ENCODE results near the gene RIMS4.

The RIMS4 gene

GRCh38 chr20:44809380-44810060, 826 bp downstream of the RIMS4 start:
- H3K27ac ChIP-seq (ENCODE audit: low read depth, low read length), result no peak overlapping the region
- no peaks in the 10 kb centered on the region for H3K36me3 ChIP-seq (ENCODE audit: insufficient read depth, low read length)
- no peak overlapping the region for H2AFZ ChIP-seq (ENCODE audit: low read length, unreplicated experiment)
- H3K4me1 ChIP-seq (ENCODE audit: control insufficient read depth, insufficient read depth, low read length, unreplicated experiment), result no peaks in the 10 kb centered on the region
- no peak overlapping the region for H3K4me3 ChIP-seq (ENCODE audit: low read depth, low read length)
- H3K79me2 ChIP-seq (ENCODE audit: control insufficient read depth, insufficient read depth, low read length, unreplicated experiment), result no peaks in the 10 kb centered on the region
- H3K27me3 ChIP-seq (ENCODE audit: insufficient read depth, low read length), result peaks cover 78% of the 10 kb centered on the region

DNA sequence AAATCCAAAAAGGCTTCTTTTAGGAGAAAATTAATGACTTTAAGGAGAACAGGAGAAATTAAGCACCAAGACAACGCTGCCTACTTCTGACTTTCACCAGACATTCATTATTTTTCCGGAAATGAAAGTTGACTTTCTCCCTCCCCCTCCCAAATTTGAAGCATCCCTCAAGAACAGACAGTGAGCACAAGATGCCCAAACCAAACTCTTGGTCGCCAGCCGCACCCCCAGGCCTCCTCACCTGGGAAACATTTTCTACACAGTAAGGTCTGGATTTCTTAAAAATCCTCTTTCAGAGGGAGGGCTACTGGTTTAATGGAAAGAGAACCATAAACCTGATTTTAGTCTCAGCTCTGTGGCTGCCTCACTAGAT, 2.7 kb downstream of the RIMS4 start:
- no peak overlapping the region for H2AFZ ChIP-seq (ENCODE audit: low read length, unreplicated experiment)
- no peaks in the 10 kb centered on the region for H3K79me2 ChIP-seq (ENCODE audit: control insufficient read depth, insufficient read depth, low read length, unreplicated experiment)
- H3K36me3 ChIP-seq (ENCODE audit: insufficient read depth, low read length), result no peaks in the 10 kb centered on the region
- no peaks in the 10 kb centered on the region for H3K4me1 ChIP-seq (ENCODE audit: control insufficient read depth, insufficient read depth, low read length, unreplicated experiment)
- no peak overlapping the region for H3K4me3 ChIP-seq (ENCODE audit: low read depth, low read length)
- peaks cover 90% of the 10 kb centered on the region for H3K27me3 ChIP-seq (ENCODE audit: insufficient read depth, low read length)
- H3K27ac ChIP-seq (ENCODE audit: low read depth, low read length), result no peak overlapping the region

- no peak overlapping the region for H3K27ac ChIP-seq (ENCODE audit: low read depth, low read length)
- H3K36me3 ChIP-seq (ENCODE audit: insufficient read depth, low read length), result no peaks in the 10 kb centered on the region
- no peak overlapping the region for H3K4me3 ChIP-seq (ENCODE audit: low read depth, low read length)
- no peaks in the 10 kb centered on the region for H3K79me2 ChIP-seq (ENCODE audit: control insufficient read depth, insufficient read depth, low read length, unreplicated experiment)
- no peak overlapping the region for H2AFZ ChIP-seq (ENCODE audit: low read length, unreplicated experiment)
- no peaks in the 10 kb centered on the region for H3K4me1 ChIP-seq (ENCODE audit: control insufficient read depth, insufficient read depth, low read length, unreplicated experiment)
- H3K27me3 ChIP-seq (ENCODE audit: insufficient read depth, low read length), result peaks cover 89% of the 10 kb centered on the region
These were observed 3.2 kb downstream of the RIMS4 start for GRCh38 chr20:44807051-44807683.

- H3K4me1 ChIP-seq (ENCODE audit: control insufficient read depth, insufficient read depth, low read length, unreplicated experiment), result no peaks in the 10 kb centered on the region
- no peak overlapping the region for H2AFZ ChIP-seq (ENCODE audit: low read length, unreplicated experiment)
- H3K27ac ChIP-seq (ENCODE audit: low read depth, low read length), result no peak overlapping the region
- no peaks in the 10 kb centered on the region for H3K36me3 ChIP-seq (ENCODE audit: insufficient read depth, low read length)
- no peaks in the 10 kb centered on the region for H3K79me2 ChIP-seq (ENCODE audit: control insufficient read depth, insufficient read depth, low read length, unreplicated experiment)
- H3K4me3 ChIP-seq (ENCODE audit: low read depth, low read length), result no peak overlapping the region
- H3K27me3 ChIP-seq (ENCODE audit: insufficient read depth, low read length), result peaks cover 80% of the 10 kb centered on the region
These were observed 4.2 kb downstream of the RIMS4 start for GRCh38 chr20:44805979-44806620.

DNA sequence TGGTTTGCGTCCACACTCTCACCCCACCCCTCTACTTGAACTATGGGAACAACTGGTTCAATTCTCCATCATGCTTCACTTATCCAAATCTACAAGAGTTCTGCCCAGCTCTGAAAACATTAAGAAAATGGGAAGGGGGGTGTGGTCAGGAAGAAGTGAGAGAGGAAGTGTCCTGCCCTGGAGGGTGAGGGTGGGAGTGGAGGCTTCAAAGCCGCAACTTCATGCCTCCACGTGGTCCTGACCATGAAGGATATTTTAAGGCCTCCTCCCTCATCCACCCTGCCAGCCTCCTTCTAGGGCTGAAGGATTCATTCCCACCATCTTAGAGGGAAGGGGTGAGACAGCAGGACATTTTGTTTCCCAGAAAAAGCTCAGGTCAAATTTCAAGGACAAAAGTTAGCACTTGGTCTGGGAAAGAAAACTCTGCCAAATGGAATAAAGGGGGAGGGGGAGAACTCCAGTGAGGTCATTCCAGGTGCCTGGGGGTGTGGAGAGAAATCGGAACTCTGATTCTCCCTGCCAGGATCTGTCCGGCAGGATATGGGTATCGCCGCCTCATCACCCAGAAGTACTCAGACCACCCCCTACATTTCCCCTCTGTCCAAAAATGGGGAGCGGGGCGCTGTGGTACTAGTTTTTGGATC, 4.9 kb downstream of the RIMS4 start:
- Histone ChIP-seq H3K4me1 (ENCODE audit: control insufficient read depth, insufficient read depth, low read length, unreplicated experiment) (no peaks in the 10 kb centered on the region), H3K27ac (ENCODE audit: low read depth, low read length) (no peak overlapping the region), H3K79me2 (ENCODE audit: control insufficient read depth, insufficient read depth, low read length, unreplicated experiment) (no peaks in the 10 kb centered on the region), H3K4me3 (ENCODE audit: low read depth, low read length) (no peak overlapping the region), H3K36me3 (ENCODE audit: insufficient read depth, low read length) (no peaks in the 10 kb centered on the region), H3K27me3 (ENCODE audit: insufficient read depth, low read length) (peaks cover 74% of the 10 kb centered on the region), H2AFZ (ENCODE audit: low read length, unreplicated experiment) (no peak overlapping the region)

- H3K4me3 ChIP-seq (ENCODE audit: low read depth, low read length), result no peak overlapping the region
- H3K27ac ChIP-seq (ENCODE audit: low read depth, low read length), result no peak overlapping the region
- H3K79me2 ChIP-seq (ENCODE audit: control insufficient read depth, insufficient read depth, low read length, unreplicated experiment), result no peaks in the 10 kb centered on the region
- H3K36me3 ChIP-seq (ENCODE audit: insufficient read depth, low read length), result no peaks in the 10 kb centered on the region
- peaks cover 61% of the 10 kb centered on the region for H3K27me3 ChIP-seq (ENCODE audit: insufficient read depth, low read length)
- H3K4me1 ChIP-seq (ENCODE audit: control insufficient read depth, insufficient read depth, low read length, unreplicated experiment), result no peaks in the 10 kb centered on the region
- no peak overlapping the region for H2AFZ ChIP-seq (ENCODE audit: low read length, unreplicated experiment)
These were observed 6.9 kb downstream of the RIMS4 start for GRCh38 chr20:44803383-44803941.

- H3K27me3 ChIP-seq (ENCODE audit: insufficient read depth, low read length), result peaks cover 61% of the 10 kb centered on the region
- H3K4me1 ChIP-seq (ENCODE audit: control insufficient read depth, insufficient read depth, low read length, unreplicated experiment), result no peaks in the 10 kb centered on the region
- H2AFZ ChIP-seq (ENCODE audit: low read length, unreplicated experiment), result no peak overlapping the region
- H3K27ac ChIP-seq (ENCODE audit: low read depth, low read length), result no peak overlapping the region
- H3K36me3 ChIP-seq (ENCODE audit: insufficient read depth, low read length), result no peaks in the 10 kb centered on the region
- no peak overlapping the region for H3K4me3 ChIP-seq (ENCODE audit: low read depth, low read length)
- no peaks in the 10 kb centered on the region for H3K79me2 ChIP-seq (ENCODE audit: control insufficient read depth, insufficient read depth, low read length, unreplicated experiment)
These were observed 7.6 kb downstream of the RIMS4 start for GRCh38 chr20:44802702-44803101.

GRCh38 chr20:44800391-44801046, 9.8 kb downstream of the RIMS4 start:
- peaks cover 57% of the 10 kb centered on the region for H3K27me3 ChIP-seq (ENCODE audit: insufficient read depth, low read length)
- no peaks in the 10 kb centered on the region for H3K36me3 ChIP-seq (ENCODE audit: insufficient read depth, low read length)
- no peaks in the 10 kb centered on the region for H3K79me2 ChIP-seq (ENCODE audit: control insufficient read depth, insufficient read depth, low read length, unreplicated experiment)
- no peak overlapping the region for H3K4me3 ChIP-seq (ENCODE audit: low read depth, low read length)
- no peak overlapping the region for H2AFZ ChIP-seq (ENCODE audit: low read length, unreplicated experiment)
- no peaks in the 10 kb centered on the region for H3K4me1 ChIP-seq (ENCODE audit: control insufficient read depth, insufficient read depth, low read length, unreplicated experiment)
- H3K27ac ChIP-seq (ENCODE audit: low read depth, low read length), result no peak overlapping the region

DNA sequence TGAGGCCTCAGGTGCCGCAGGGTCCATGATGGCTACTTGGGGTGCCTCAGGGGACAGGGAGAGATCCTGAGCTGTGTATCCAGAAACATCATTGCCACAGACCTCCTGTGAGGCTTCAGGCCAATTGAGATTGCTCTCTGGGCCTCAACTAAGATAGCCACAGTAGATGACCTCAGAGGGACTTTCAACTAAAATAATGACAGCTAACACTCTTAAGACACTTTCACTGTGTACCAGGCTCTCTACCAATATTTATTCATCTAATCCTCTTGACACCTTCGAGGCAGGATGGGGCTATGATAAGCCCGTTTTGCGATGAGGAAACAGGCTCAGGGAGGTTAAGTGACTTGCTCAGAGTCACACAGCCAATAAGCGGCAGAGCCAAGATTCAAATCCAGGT, 10.7 kb downstream of the RIMS4 start:
- Histone ChIP-seq H3K27me3 (ENCODE audit: insufficient read depth, low read length) (peaks cover 51% of the 10 kb centered on the region), H2AFZ (ENCODE audit: low read length, unreplicated experiment) (no peak overlapping the region), H3K36me3 (ENCODE audit: insufficient read depth, low read length) (no peaks in the 10 kb centered on the region), H3K27ac (ENCODE audit: low read depth, low read length) (no peak overlapping the region), H3K79me2 (ENCODE audit: control insufficient read depth, insufficient read depth, low read length, unreplicated experiment) (no peaks in the 10 kb centered on the region), H3K4me1 (ENCODE audit: control insufficient read depth, insufficient read depth, low read length, unreplicated experiment) (no peaks in the 10 kb centered on the region), H3K4me3 (ENCODE audit: low read depth, low read length) (no peak overlapping the region)

DNA sequence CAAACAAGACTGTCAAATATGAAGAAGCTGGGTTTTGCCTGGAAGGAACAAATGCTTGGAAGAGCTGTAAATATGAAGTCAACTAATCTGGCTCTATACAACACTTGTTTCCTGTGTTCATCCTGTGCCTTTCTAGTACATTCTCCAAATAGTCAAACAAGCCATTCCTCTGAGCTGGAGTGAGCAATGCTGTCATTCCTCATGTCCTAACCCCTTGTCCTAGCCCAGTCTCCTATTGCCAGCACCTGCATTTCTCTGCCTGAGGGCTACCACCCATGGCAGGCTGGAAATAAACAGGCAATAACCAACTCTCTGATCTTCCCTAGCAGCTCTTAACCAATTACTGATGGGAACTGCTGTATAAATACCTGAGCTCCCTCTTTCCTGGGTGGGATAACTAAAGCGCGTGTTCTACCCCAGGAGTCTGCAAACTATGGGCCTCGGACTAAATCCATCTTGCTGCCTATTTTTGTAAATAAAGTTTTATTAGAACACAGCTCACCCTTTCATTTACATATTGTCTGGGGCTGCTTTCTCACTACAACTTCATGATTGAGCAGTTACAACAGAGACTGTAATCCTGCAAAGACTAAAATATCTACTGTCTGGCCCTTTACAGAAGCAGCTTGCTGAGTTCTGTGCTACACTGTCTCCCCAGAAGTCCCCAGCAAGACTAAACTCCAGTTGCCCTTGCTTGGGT, 13.4 kb downstream of the RIMS4 start:
- Histone ChIP-seq H3K4me1 (ENCODE audit: control insufficient read depth, insufficient read depth, low read length, unreplicated experiment) (no peaks in the 10 kb centered on the region), H3K4me3 (ENCODE audit: low read depth, low read length) (no peak overlapping the region), H3K36me3 (ENCODE audit: insufficient read depth, low read length) (no peaks in the 10 kb centered on the region), H2AFZ (ENCODE audit: low read length, unreplicated experiment) (no peak overlapping the region), H3K27ac (ENCODE audit: low read depth, low read length) (no peak overlapping the region), H3K79me2 (ENCODE audit: control insufficient read depth, insufficient read depth, low read length, unreplicated experiment) (no peaks in the 10 kb centered on the region), H3K27me3 (ENCODE audit: insufficient read depth, low read length) (peaks cover 28% of the 10 kb centered on the region)
